ENCODE results near the gene SUSD2. TPM values are rescaled to one million over a fixed set of nuclear protein-coding genes. Genes with fewer than 3 reads are reported as not detected.

The SUSD2 gene
- total RNA-seq, 2 experiments from 2014 or later, result 0.38 to 0.54 TPM

GRCh38 chr22:24183321-24184031 is 2.2 kb downstream of the SUSD2 start:
- H2AFZ ChIP-seq (ENCODE audit: low read length), result no peak overlapping the region
- ChIA-PET POLR2A (no interaction called here), CTCF (ENCODE audit: unreplicated experiment) (no interaction called here)
- no peaks in the 10 kb centered on the region for H3K9me2 ChIP-seq (ENCODE audit: insufficient read depth, low read length)
- no peak overlapping the region for H3K4me2 ChIP-seq (ENCODE audit: low read length)
- intact Hi-C loops (cut with micrococcal nuclease; ENCODE audit: unreplicated experiment), result no loop called here
- no peak for TF ChIP-seq CTCF (conservative IDR thresholded peaks at IDR 0.05; ENCODE audit: low read length)
- no peak for TF ChIP-seq EZH2phosphoT487 (IDR thresholded peaks at IDR 0.05; ENCODE audit: borderline replicate concordance, low read depth, low read length)
- H4K20me1 ChIP-seq (ENCODE audit: insufficient read depth, low read length), result no peaks in the 10 kb centered on the region
- H3K9me3 ChIP-seq (ENCODE audit: low read length), result no peaks in the 10 kb centered on the region
- no peak overlapping the region for H3K27ac ChIP-seq (ENCODE audit: low read depth, low read length, poor library complexity, severe bottlenecking)
- no TSS peak for BruUV-seq (replicated peaks)
- no peaks in the 10 kb centered on the region for H3K36me3 ChIP-seq (ENCODE audit: insufficient read depth, low read length)
- DNase-seq (ENCODE audit: low spot score), result no peak
- no peak overlapping the region for H3K4me3 ChIP-seq (ENCODE audit: low read depth, low read length, poor library complexity, severe bottlenecking)
- no peaks in the 10 kb centered on the region for H3K79me2 ChIP-seq (ENCODE audit: insufficient read depth, low read depth, low read length)
- H3K4me1 ChIP-seq (ENCODE audit: insufficient read depth, low read length, poor library complexity, severe bottlenecking), result no peaks in the 10 kb centered on the region

GRCh38 chr22:24184057-24184798 is 2.9 kb downstream of the SUSD2 start:
- CTCF ChIA-PET (ENCODE audit: unreplicated experiment), result no interaction called here
- no TSS peak for BruUV-seq (replicated peaks)
- POLR2A ChIA-PET, result no interaction called here
- Histone ChIP-seq H3K9me3 (ENCODE audit: low read length) (no peaks in the 10 kb centered on the region), H3K27ac (ENCODE audit: low read depth, low read length, poor library complexity, severe bottlenecking) (no peak overlapping the region), H3K4me2 (ENCODE audit: low read length) (no peak overlapping the region), H3K4me1 (ENCODE audit: insufficient read depth, low read length, poor library complexity, severe bottlenecking) (no peaks in the 10 kb centered on the region), H2AFZ (ENCODE audit: low read length) (no peak overlapping the region), H3K36me3 (ENCODE audit: insufficient read depth, low read length) (no peaks in the 10 kb centered on the region), H3K9me2 (ENCODE audit: insufficient read depth, low read length) (no peaks in the 10 kb centered on the region), H3K4me3 (ENCODE audit: low read depth, low read length, poor library complexity, severe bottlenecking) (no peak overlapping the region), H4K20me1 (ENCODE audit: insufficient read depth, low read length) (no peaks in the 10 kb centered on the region), H3K79me2 (ENCODE audit: insufficient read depth, low read depth, low read length) (no peaks in the 10 kb centered on the region)
- TF ChIP-seq EZH2phosphoT487 (IDR thresholded peaks at IDR 0.05; ENCODE audit: borderline replicate concordance, low read depth, low read length), result no peak
- TF ChIP-seq CTCF (conservative IDR thresholded peaks at IDR 0.05; ENCODE audit: low read length), result no peak
- no peak for DNase-seq (ENCODE audit: low spot score)
- intact Hi-C loops (cut with micrococcal nuclease; ENCODE audit: unreplicated experiment), result no loop called here

- H3K36me3 ChIP-seq (ENCODE audit: insufficient read depth, low read length), result no peaks in the 10 kb centered on the region
- no peak overlapping the region for H2AFZ ChIP-seq (ENCODE audit: low read length)
- POLR2A ChIA-PET, result no interaction called here
- H3K4me1 ChIP-seq (ENCODE audit: insufficient read depth, low read length, poor library complexity, severe bottlenecking), result no peaks in the 10 kb centered on the region
- DNase-seq (ENCODE audit: low spot score), result no peak
- no peaks in the 10 kb centered on the region for H3K9me3 ChIP-seq (ENCODE audit: low read length)
- no peaks in the 10 kb centered on the region for H3K79me2 ChIP-seq (ENCODE audit: insufficient read depth, low read depth, low read length)
- no TSS peak for BruUV-seq (replicated peaks)
- H3K27ac ChIP-seq (ENCODE audit: low read depth, low read length, poor library complexity, severe bottlenecking), result no peak overlapping the region
- intact Hi-C loops (cut with micrococcal nuclease; ENCODE audit: unreplicated experiment), result no loop called here
- H4K20me1 ChIP-seq (ENCODE audit: insufficient read depth, low read length), result no peaks in the 10 kb centered on the region
- no peaks in the 10 kb centered on the region for H3K9me2 ChIP-seq (ENCODE audit: insufficient read depth, low read length)
- TF ChIP-seq EZH2phosphoT487 (IDR thresholded peaks at IDR 0.05; ENCODE audit: borderline replicate concordance, low read depth, low read length) (no peak), CTCF (conservative IDR thresholded peaks at IDR 0.05; ENCODE audit: low read length) (no peak)
- CTCF ChIA-PET (ENCODE audit: unreplicated experiment), result no interaction called here
- H3K4me2 ChIP-seq (ENCODE audit: low read length), result no peak overlapping the region
- no peak overlapping the region for H3K4me3 ChIP-seq (ENCODE audit: low read depth, low read length, poor library complexity, severe bottlenecking)
Observed at GRCh38 chr22:24185001-24185500, 3.8 kb downstream of the SUSD2 start.
